Calu3 (cell line): ENCODE results near the gene CXCL12. TPM values are rescaled to one million over a fixed set of nuclear protein-coding genes. Genes with fewer than 3 reads are reported as not detected.

Experiments used
- BruUV-seq: library from RNA; stranded (reverse); fragments of 400-500 nt; replicated peaks from 2 replicates; lab custom pipeline; 2021; lab: Mats Ljungman, UMichigan
- CTCF ChIA-PET: fragments of 300-600 bp; sonication (Branson Sonifier 250); formaldehyde crosslinking; loops from one replicate; lab custom pipeline; 2022; ENCODE audit warnings: antibody characterized with exemption; lab: Charles Lee
- DNase-seq: peaks from one replicate; pipeline ENCODE4 v3.0.0; 2022
- H3K27ac Mint-ChIP-seq: one replicate; pipeline ENCODE4 v1.8.0; 2022; ENCODE audit warnings: mixed read lengths; ENCODE audit not compliant: unreplicated experiment
- H3K27me3 Mint-ChIP-seq: one replicate; pipeline ENCODE4 v1.8.0; 2022; ENCODE audit warnings: mixed read lengths; ENCODE audit not compliant: unreplicated experiment
- H3K36me3 Mint-ChIP-seq: one replicate; pipeline ENCODE4 v1.8.0; 2022; ENCODE audit warnings: mild to moderate bottlenecking, moderate library complexity, mixed read lengths; ENCODE audit not compliant: insufficient read depth, unreplicated experiment
- H3K4me1 Mint-ChIP-seq: one replicate; pipeline ENCODE4 v1.8.0; 2022; ENCODE audit warnings: mild to moderate bottlenecking, low read depth, mixed read lengths; ENCODE audit not compliant: unreplicated experiment
- H3K4me3 Mint-ChIP-seq: one replicate; pipeline ENCODE4 v1.8.0; 2022; ENCODE audit warnings: mild to moderate bottlenecking, low read depth, moderate library complexity, mixed read lengths; ENCODE audit not compliant: unreplicated experiment
- H3K9me3 Mint-ChIP-seq: one replicate; pipeline ENCODE4 v1.8.0; 2022; ENCODE audit warnings: low read depth, mixed read lengths; ENCODE audit not compliant: unreplicated experiment
- intact Hi-C: fragments of 100-400 bp; cut with micrococcal nuclease; formaldehyde crosslinking; loops from one replicate; pipeline ENCODE4 v1.10.0; 2022; ENCODE audit not compliant: unreplicated experiment
- total RNA-seq: library from RNA; stranded (reverse); gene quantifications from 2 replicates; pipeline ENCODE4 v1.2.3, GENCODE V29; 2022
- TF ChIP-seq, protein P1 (sequence below): fragments of 200-600 bp; IDR thresholded peaks from one replicate; pipeline ENCODE4 v1.8.0; 2022; ENCODE audit warnings: antibody characterized with exemption; ENCODE audit not compliant: unreplicated experiment

CXCL12 gene
- total RNA-seq, 1 experiment from 2014 or later = not detected

- CTCF ChIA-PET = no interaction called here
- no TSS peak for BruUV-seq
- TF ChIP-seq, protein P1, sequence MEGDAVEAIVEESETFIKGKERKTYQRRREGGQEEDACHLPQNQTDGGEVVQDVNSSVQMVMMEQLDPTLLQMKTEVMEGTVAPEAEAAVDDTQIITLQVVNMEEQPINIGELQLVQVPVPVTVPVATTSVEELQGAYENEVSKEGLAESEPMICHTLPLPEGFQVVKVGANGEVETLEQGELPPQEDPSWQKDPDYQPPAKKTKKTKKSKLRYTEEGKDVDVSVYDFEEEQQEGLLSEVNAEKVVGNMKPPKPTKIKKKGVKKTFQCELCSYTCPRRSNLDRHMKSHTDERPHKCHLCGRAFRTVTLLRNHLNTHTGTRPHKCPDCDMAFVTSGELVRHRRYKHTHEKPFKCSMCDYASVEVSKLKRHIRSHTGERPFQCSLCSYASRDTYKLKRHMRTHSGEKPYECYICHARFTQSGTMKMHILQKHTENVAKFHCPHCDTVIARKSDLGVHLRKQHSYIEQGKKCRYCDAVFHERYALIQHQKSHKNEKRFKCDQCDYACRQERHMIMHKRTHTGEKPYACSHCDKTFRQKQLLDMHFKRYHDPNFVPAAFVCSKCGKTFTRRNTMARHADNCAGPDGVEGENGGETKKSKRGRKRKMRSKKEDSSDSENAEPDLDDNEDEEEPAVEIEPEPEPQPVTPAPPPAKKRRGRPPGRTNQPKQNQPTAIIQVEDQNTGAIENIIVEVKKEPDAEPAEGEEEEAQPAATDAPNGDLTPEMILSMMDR = no peak
- H3K9me3 Mint-ChIP-seq = no peaks in the 10 kb centered on the region
- no peak overlapping the region for H3K4me3 Mint-ChIP-seq
- no peak overlapping the region for H3K27ac Mint-ChIP-seq
- peaks cover 37% of the 10 kb centered on the region for H3K27me3 Mint-ChIP-seq
- H3K36me3 Mint-ChIP-seq = no peaks in the 10 kb centered on the region
- H3K4me1 Mint-ChIP-seq = no peaks in the 10 kb centered on the region
- intact Hi-C loops = no loop called here
- DNase-seq = no peak
Observed at GRCh38 chr10:44399659-44400451, 15.0 kb upstream of the CXCL12 start.

- intact Hi-C loops = no loop called here
- H3K27ac Mint-ChIP-seq = no peak overlapping the region
- no peaks in the 10 kb centered on the region for H3K9me3 Mint-ChIP-seq
- no peak overlapping the region for H3K4me3 Mint-ChIP-seq
- no peaks in the 10 kb centered on the region for H3K4me1 Mint-ChIP-seq
- no peaks in the 10 kb centered on the region for H3K36me3 Mint-ChIP-seq
- TF ChIP-seq, protein P1 = no peak
- CTCF ChIA-PET = interaction anchor here (0.5 kb wide), 1 partner anchor 146 kb away, joined by 7 read pairs; no protein-coding TSS in a partner anchor
- BruUV-seq = no TSS peak
- peaks cover 40% of the 10 kb centered on the region for H3K27me3 Mint-ChIP-seq
- DNase-seq = no peak
Observed at GRCh38 chr10:44398747-44399658, 14.1 kb upstream of the CXCL12 start.

DNA sequence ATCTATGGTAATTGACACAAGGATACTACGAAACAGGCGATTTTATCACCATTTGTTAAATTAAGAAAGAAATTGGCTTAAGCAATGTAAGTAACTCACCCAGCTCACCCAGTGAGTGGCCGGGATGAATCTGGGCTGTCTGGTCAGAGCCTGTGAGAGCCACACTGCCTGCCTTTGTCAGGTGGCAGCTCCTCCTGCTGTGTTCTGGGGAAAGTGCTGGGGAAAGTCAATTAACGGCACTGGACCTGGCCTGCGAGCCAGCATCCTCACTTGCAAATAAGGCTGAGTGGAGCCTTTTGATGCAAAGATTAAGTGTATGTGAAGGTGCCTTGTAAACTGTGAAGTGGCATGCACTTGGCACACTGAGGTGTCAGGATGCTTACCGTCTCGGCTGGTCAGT, 13.4 kb upstream of the CXCL12 start:
- intact Hi-C loops = no loop called here
- DNase-seq = no peak
- Mint-ChIP-seq H3K27ac (no peak overlapping the region), H3K36me3 (no peaks in the 10 kb centered on the region), H3K9me3 (no peaks in the 10 kb centered on the region), H3K4me3 (no peak overlapping the region), H3K27me3 (peaks cover 47% of the 10 kb centered on the region), H3K4me1 (no peaks in the 10 kb centered on the region)
- BruUV-seq = no TSS peak
- TF ChIP-seq, protein P1 = no peak
- CTCF ChIA-PET = interaction anchor here (0.5 kb wide), 1 partner anchor 146 kb away, joined by 7 read pairs; no protein-coding TSS in a partner anchor

- CTCF ChIA-PET = interaction anchor here (0.6 kb wide), 1 partner anchor 420 kb away, joined by 8 read pairs; no protein-coding TSS in a partner anchor
- BruUV-seq = no TSS peak
- Mint-ChIP-seq H3K4me3 (no peak overlapping the region), H3K4me1 (no peaks in the 10 kb centered on the region), H3K36me3 (no peaks in the 10 kb centered on the region), H3K27ac (no peak overlapping the region), H3K27me3 (peaks cover 53% of the 10 kb centered on the region), H3K9me3 (no peaks in the 10 kb centered on the region)
- DNase-seq = no peak
- intact Hi-C loops = no loop called here
- TF ChIP-seq, protein P1 = no peak
Observed at GRCh38 chr10:44397476-44398225, 12.8 kb upstream of the CXCL12 start.
